DMS 273 treated with DMSO at 0.1 percent for 48 hours (cell line): ENCODE results near the gene KIAA1755.

Experiments used
- DNase-seq: peaks from one replicate; lab custom pipeline; 2025; lab: John Stamatoyannopoulos, UW

The KIAA1755 gene

DNA sequence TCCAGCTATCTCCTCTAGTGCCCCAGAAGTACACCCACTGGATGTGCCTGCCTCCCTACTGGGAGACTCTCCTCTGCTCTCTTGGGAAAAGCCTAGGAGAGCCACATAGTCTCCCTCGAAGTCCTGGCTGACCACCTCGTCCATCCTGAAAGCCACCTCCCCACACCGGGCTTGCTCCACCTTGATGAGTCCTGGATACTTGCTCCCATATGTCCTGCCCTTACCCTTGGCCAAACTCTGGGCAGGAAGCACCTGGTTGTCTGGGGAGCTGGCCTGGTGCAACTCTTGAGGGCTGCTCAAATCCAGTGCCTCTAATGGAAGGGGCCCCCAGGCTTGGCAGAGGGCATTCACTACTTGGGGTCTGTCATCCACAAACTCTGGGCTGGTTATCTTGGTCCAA is 19.3 kb downstream of the KIAA1755 start:
- no peak for DNase-seq

- DNase-seq, result no peak
Measured at GRCh38 chr20:38239441-38239840, 21.1 kb downstream of the KIAA1755 start.

- DNase-seq, result no peak
Measured at GRCh38 chr20:38238829-38239228, 21.7 kb downstream of the KIAA1755 start.

- no peak for DNase-seq
Measured at GRCh38 chr20:38237381-38237780, 23.2 kb downstream of the KIAA1755 start.

GRCh38 chr20:38231531-38232121 is 28.9 kb downstream of the KIAA1755 start:
- DNase-seq, result no peak

DNA sequence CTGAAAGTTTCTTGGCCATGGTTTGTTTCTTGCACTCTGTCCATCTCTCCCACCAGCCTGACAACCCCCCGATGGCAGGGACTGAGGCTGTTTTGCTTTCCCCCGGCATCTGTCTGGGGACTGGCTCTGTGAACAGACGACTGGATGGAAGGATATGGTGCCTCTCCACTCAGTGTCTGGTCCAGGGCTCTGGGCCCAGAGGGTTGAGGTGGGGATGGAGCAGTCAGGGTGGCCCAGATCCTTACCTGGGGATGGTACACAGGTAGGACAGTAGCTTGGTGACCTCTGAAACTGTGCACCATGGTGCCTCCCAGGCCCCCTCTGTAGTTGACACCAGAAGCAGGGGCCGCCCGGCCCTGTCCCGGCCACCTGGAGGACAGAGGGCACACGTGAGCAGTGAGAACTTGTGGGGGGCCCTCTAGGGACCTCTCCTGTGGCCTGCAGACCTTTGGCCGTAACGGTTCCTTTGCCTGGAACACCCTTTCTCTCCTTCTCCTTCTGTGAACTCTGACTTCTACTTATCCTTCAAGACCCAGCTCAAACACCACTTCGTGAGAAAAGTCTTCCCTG is 29.5 kb downstream of the KIAA1755 start:
- DNase-seq, result no peak

DNA sequence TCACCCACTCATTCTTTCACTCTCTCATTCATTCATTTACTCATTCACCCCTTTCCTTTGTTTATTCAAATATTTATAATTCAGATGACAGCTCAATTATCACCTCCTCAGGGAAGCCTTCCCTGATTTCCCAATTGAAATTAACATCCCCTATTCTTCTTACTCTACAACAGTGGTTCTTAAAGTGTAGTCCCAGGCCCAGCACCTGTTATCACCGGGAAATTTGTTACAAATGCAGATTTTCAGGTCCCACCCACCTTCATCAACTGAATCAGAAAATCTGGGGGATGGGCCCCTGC is 30.3 kb downstream of the KIAA1755 start:
- DNase-seq, result no peak

DNA sequence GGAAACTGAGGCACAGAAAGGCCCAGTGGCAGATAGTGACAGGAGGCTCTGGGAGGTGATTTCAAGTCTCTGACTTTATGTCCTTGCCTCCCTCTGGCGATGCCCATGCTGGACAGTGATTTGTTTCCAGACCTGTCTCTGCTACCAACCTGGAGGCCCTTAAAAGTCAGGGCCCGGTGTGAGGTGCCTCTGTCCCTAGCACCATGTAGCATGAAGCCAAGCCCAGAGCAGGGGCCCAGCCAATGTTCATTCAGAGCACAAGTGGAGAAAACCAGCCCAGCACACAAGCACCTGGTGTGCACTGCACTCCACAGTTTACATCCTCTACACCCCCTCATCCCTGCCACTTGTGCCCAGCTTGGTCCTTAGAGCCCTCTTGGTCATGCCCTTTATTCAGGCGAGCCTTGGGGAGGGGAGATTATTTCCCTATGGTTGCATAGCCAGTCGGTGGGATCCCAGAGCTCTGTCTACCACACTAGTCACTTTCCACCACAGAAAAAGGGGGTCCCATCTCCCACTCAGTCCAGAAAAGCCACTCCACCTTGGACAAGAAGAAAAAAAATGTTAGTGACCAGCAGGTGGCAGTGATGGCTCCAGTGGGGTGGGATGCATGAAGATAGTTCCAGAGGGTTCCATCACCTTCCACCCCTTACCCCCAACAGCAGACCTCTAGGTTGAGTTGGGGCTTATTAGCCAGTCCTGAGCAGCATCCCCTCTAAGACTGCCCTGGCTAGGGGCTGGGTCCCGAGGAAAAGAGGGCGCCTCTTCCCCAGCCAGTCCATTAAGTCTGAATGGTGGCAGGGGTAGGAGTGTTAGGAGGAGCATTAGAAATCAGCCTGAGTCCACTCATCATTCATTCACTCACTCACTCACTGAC is 30.9 kb downstream of the KIAA1755 start:
- no peak for DNase-seq

DNA sequence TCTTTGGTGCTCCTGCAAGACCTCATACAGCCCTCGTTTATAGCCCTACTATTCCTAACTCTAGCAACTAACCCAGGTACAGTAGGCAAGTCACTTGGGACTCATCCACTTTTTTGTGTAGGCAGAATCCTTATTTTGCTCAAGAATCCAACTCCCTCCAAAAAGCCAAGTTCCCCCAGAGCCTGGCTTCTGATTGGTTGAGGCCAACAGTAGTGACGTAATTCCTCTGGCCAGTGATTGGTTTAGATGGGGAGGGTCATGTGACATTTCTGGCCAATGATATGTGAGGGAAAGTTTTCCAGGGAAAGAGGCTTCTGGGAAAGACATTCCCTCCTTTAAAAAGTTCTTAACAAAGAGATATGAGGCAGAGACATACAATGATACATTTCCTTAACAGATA is 32.1 kb downstream of the KIAA1755 start:
- no peak for DNase-seq

DNA sequence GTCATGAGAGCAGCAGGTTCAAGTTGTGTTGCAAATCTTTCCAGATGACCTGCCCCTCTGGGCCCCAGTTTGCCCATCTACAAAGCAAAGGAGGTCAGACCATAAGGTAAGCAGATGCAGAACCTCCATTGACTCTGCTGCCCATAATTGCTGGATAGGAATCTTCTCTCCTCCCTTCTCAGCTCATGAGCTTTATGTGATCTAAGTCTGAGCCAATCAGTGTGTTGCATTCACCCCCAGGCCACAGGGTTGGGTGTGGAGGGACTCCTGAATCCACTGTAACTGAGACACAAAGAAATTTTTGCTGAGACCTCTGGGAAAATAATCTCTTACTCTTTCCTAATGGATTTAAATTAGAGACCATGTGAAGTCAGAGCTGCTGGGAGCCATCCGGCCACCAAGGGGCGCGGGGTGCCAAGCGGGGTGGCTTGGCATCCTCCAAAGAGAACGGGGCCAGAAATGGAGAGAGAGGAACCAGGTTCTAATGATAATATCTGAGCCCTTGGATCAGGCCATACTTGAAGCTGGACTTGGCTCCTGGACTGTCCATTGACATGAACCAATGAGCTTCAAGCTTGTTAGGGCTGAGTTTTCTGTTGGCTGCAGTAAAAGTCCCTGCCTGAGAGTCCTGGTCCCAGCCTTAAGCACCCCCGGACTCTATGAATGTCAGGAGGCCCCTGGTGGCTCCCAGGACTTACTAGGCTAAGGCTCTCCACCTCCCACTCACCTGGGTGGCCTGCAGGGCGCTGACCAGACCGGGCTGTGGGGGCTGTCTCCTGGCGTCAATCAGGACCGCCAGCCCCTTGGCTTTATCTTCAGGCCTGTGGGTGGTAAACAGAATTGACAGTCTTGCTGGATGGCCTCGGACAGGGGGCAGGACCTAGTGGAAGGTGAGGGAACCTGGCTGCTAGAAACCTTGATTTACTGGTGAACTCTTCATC is 32.8 kb downstream of the KIAA1755 start:
- no peak for DNase-seq

DNA sequence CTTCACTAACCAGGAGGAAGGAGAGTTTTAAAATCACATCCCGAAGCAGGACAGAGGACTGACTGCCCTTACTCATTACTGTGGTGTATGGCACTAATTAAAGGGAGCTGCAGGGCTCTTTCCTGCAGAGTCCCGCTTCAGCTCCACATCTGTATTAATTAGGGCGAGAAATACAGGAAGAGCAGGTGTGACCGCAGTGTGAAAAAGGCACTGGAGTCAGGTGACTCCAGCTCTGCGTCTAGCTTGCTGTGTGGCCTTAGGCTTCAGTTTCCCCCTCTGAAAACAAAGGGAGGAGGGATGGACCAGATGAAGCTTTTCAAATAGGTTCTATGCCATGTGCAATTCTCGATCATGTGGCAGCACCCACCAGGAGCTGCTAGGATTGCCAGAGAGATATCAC is 34.0 kb downstream of the KIAA1755 start:
- DNase-seq, result no peak

DNA sequence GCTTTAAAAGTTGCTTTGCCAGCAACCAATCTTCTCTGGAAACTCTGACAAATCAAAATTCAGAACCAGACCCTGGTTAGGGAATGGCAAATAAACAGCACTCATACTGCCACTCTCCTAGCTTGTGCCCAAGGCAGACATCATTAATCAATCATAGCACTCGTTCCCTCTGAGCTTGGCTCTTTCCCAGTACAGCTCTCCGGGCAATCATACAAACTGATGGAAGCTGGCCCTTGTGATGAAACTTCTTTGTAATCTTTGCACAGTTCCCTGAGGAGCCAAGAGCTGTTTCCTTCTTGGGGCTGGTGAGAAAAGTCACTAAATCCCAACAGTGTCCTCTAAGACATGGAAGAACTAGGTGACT is 34.7 kb downstream of the KIAA1755 start:
- DNase-seq, result no peak

GRCh38 chr20:38225240-38225899 is 35.2 kb downstream of the KIAA1755 start:
- DNase-seq, result no peak

- DNase-seq, result no peak
Measured at GRCh38 chr20:38224531-38224930, 36.0 kb downstream of the KIAA1755 start.

DNA sequence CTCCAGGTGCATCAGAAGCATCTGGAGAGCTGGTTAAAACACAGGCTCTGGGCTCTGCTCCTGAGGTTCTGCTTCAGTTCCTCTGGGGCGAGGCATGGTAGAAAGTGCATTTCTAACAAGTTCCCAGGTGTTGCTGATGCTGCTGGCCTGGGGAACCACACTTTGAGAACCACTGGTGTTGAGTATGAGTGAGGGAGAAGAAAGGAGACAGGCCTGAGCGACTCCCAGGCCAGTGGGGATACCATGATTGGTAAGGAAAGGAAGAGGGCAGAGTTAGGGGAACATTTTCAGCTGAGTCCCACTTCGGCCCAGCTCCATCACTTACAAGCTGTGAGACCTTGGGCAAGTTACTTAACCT is 36.8 kb downstream of the KIAA1755 start:
- no peak for DNase-seq

- no peak for DNase-seq
Measured at GRCh38 chr20:38222923-38223742, 37.4 kb downstream of the KIAA1755 start.

DNA sequence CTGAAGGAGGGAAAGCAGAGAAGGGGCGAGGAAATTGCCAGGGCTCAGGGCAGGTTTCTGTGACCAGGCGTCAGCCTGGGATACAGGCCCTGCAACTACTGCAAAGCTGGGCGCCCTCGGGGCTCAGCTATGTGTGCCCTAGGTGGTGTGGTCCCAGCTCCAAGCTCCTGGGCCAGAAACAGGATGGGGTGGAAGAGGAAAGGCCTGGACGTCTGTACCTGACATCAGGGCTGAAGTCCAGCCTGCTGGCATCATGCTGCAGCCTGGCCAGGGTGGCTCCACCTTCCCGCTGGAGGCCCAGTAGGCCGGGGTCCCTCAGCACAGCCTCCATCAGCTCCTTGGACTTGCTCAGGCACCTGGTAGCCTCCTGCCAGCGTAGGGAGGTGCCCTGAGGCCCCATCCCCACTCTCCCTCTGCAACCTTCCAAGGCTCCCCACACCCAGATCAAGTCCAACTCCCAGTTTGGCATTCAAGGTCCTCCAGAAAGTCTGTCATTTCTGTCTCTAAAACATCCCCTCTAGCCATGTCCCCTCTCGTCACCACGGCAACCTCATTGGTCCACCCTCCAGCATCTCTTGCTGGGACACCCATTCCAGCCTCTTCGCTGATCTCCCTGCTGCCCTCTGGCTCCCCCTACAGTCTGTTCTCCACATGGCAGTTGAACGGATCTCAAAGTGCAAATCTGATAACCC is 38.2 kb downstream of the KIAA1755 start:
- no peak for DNase-seq

DNA sequence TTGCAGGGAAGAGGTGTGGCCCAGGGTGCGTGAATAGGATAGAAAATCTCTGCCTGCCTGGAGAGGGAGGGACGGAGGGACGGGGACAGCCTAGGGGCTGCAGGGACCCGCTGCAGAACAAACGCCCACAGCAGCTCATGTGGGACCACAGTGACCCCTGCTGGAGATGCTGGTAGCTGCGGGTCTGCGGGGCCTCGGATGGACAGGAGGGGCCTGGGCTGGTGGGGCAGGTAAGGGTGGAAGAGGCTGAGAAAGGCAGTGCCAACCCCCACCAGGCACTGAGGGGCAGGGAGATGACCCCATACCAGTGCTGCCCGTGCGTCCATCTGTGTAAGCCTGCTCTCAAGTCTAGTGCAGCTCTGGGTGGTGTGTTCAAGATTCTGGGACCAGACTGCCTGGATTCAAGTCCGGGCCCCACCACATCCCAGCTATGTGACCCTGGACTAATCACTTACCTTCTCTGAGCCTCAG is 39.4 kb downstream of the KIAA1755 start:
- no peak for DNase-seq

DNA sequence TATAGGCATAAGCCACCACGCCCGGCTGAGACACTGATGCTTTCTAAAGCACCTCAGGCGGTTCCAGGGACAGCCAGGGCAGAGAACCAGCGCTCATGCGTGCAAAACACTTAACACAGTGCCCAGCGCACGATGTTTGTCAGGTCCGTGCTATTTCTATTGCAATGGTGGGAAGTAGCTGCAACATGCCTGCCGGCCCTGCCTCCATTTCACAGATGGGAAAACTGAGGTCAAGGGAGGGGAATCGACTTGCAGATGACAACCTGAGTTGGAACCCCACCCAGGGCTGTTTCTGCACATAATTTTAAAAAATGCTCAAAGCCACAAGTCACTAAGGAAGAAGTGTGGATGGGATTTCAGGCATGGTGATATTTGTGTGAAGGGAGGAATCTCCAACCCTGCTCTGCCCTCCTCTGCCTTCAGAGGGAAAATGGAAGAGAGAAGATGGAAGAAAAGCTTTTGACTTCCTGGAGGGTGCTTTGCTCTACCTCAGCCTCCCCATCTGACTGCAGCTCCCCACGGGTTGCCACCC is 39.9 kb downstream of the KIAA1755 start:
- DNase-seq, result no peak
